Measurements from ENCODE around the gene PPFIBP1. TPM values are rescaled to one million over a fixed set of nuclear protein-coding genes. Genes with fewer than 3 reads are reported as not detected.

Gene PPFIBP1
- total and polyA plus RNA-seq, 2 of the 4 experiments (the other 2 are of a cell fraction) = 30.4 to 72.2 TPM

DNA sequence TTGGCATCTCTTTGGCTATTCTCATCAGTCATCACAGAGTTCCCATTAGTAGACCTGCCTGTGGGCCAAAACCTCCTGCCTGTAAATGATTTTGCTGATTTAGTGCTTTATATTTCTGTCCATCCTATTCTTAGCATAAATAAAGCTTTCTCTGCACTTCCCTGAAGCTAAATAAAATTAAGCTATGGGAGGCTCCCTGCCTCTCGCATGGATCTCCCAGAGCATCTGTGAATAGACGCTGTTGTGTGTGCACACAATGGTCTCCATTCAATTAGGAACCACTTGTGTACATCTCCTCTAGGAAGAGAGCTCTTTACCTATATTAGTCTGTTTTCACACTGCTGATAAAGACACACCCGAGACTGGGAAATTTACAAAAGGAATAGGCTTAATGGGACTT is 80.4 kb downstream of the PPFIBP1 start:
- Histone ChIP-seq H3K79me1 (ENCODE audit: low read depth in 1 of 2, low read length in 2 of 2) (peaks cover 24 to 81% of the 10 kb centered on the region in 2 experiments), H3K14ac (replicated peaks; ENCODE audit: low read depth, low read length) (no peak overlapping the region), H3K9me1 (ENCODE audit: insufficient read depth, low read length) (peaks cover 7% of the 10 kb centered on the region), H3K4me2 (ENCODE audit: low read depth, low read length) (no peak overlapping the region), H4K8ac (ENCODE audit: low read depth in 2 of 2, low read length in 2 of 2) (no peak overlapping the region), H4K20me1 (ENCODE audit: insufficient read depth, low read length) (peaks cover 4% of the 10 kb centered on the region; the same call in 1 of the 2 replicates), H4K91ac (ENCODE audit: insufficient read depth, low read depth, low read length) (no peak overlapping the region), H3K18ac (ENCODE audit: low read depth, low read length) (no peak overlapping the region), H3K56ac (ENCODE audit: extremely low read depth, insufficient read depth, low read length) (no peak overlapping the region), H2BK20ac (ENCODE audit: low read depth, low read length) (no peak overlapping the region), H2BK5ac (ENCODE audit: low read depth, low read length, poor library complexity, severe bottlenecking) (no peak overlapping the region), H2BK15ac (ENCODE audit: low read depth, low read length) (no peak overlapping the region), H3K4me3 (ENCODE audit: insufficient read depth, low read depth, low read length) (no peak overlapping the region), H2AFZ (replicated peaks; ENCODE audit: low read length, poor library complexity) (no peak overlapping the region), H3K36me3 (ENCODE audit: control insufficient read depth, insufficient read depth, low read length) (no peaks in the 10 kb centered on the region), H3K9me3 (ENCODE audit: control insufficient read depth, insufficient read depth, low read length) (no peaks in the 10 kb centered on the region), H3K23ac (ENCODE audit: low read depth, low read length) (no peak overlapping the region), H3K4ac (ENCODE audit: low read depth, low read length) (no peak overlapping the region), H2AK5ac (ENCODE audit: low read depth, low read length) (no peak overlapping the region), H3K4me1 (ENCODE audit: control insufficient read depth, insufficient read depth, low read length) (peaks cover 8% of the 10 kb centered on the region), H2AK9ac (replicated peaks; ENCODE audit: low read depth, low read length, poor library complexity) (no peak overlapping the region), H3K9ac (ENCODE audit: low read depth, low read length) (no peak overlapping the region), H3K27ac (ENCODE audit: insufficient read depth, low read length) (no peak overlapping the region), H2BK120ac (ENCODE audit: low read depth, low read length) (no peak overlapping the region), H4K5ac (ENCODE audit: low read depth, low read length) (no peak overlapping the region), H3K27me3 (ENCODE audit: control insufficient read depth, insufficient read depth, low read length) (no peaks in the 10 kb centered on the region)
- POLR2A ChIA-PET (ENCODE audit: unreplicated experiment) = no interaction called here
- dilution Hi-C loops (cut with HindIII; ENCODE audit: low sequenced_read_pairs, unreplicated experiment) = no loop called here
- no CpG with 5 or more reads among the region's 3 CpGs for WGBS, 2 experiments (ENCODE audit: extremely low coverage in 2 of 2, insufficient read length in 1 of 2)
- DNase-seq (no peak), ATAC-seq (ENCODE audit: low read depth) (no peak)
- BruUV-seq (replicated peaks) = no TSS peak
- intact Hi-C loops (cut with micrococcal nuclease) = no loop called here
- CTCF ChIA-PET = interaction anchor here (0.6 kb wide), 1 partner anchor 170 kb away, joined by 6 read pairs; no protein-coding TSS in a partner anchor
- in situ Hi-C loops (cut with MboI; ENCODE audit: low sequenced_read_pairs) = no loop called here
- TF ChIP-seq BHLHE40 (IDR thresholded peaks at IDR 0.05; ENCODE audit: low read depth, low read length) (no peak), NFE2L2 (IDR thresholded peaks at IDR 0.05; ENCODE audit: low read depth, low read length) (no peak), SMC3 (IDR thresholded peaks at IDR 0.05; ENCODE audit: low read depth, low read length) (no peak), CHD1 (IDR thresholded peaks at IDR 0.05; ENCODE audit: low read depth, low read length) (no peak), CEBPB (IDR thresholded peaks at IDR 0.05; ENCODE audit: low read depth, low read length) (no peak)

All from IMR-90 (cell line).